Right renal cortex interstitium (tissue), 3 donors: ENCODE data around the gene KLHDC7B. TPM values are rescaled to one million over a fixed set of nuclear protein-coding genes. Genes with fewer than 3 reads are reported as not detected.

Source experiments
- DNase-seq, 3 donors: peaks; one replicate each; pipeline ENCODE4 v3.0.0-alpha.2; 2013; ENCODE audit warnings: low read depth in 3 of 3, low spot score in 2 of 3
- polyA plus RNA-seq, 3 donors: library from polyadenylated mRNA; unstranded; fragments of 120-200 nt; gene quantifications; one replicate each; pipeline ENCODE4 v1.2.1, GENCODE V29; 2013; ENCODE audit not compliant: insufficient read length in 3 of 3

KLHDC7B gene
- polyA plus RNA-seq, 3 donors, result 0.04 to 0.86 (median 0.36) TPM

- DNase-seq, result no peak
These were observed 37.7 kb downstream of the KLHDC7B start for GRCh38 chr22:50583294-50583861.

GRCh38 chr22:50584106-50585096, 38.7 kb downstream of the KLHDC7B start:
- no peak for DNase-seq

- no peak for DNase-seq
These were observed 39.5 kb downstream of the KLHDC7B start for GRCh38 chr22:50585238-50585637.

GRCh38 chr22:50585781-50586180, 40.1 kb downstream of the KLHDC7B start:
- DNase-seq, result no peak

GRCh38 chr22:50586416-50586815, 40.7 kb downstream of the KLHDC7B start:
- DNase-seq, result no peak

GRCh38 chr22:50587407-50587806, 41.7 kb downstream of the KLHDC7B start:
- DNase-seq, result no peak

GRCh38 chr22:50595189-50595588, 49.5 kb downstream of the KLHDC7B start:
- no peak for DNase-seq

- no peak for DNase-seq
These were observed 51.4 kb downstream of the KLHDC7B start for GRCh38 chr22:50597097-50597496.

GRCh38 chr22:50599816-50600455, 54.2 kb downstream of the KLHDC7B start:
- DNase-seq, result no peak

GRCh38 chr22:50600538-50600937, 54.8 kb downstream of the KLHDC7B start, which contains the start of gene MAPK8IP2:
Gene MAPK8IP2, plus strand, starts transcription at chr22:50600793. Its CDS starts 26 bp downstream, at chr22:50600819.
- no peak for DNase-seq

Other genes with a start within 250 kb of the KLHDC7B start
- gene PLXNB2, start 238.3 kb upstream of the KLHDC7B start, polyA plus RNA-seq, result 100 to 1,000 TPM; 193 to 218 (median 204) TPM
- 10 to 100 TPM in 2 of 3 donors, 1 to 10 TPM in 1; 9.0 to 12.0 (median 11.2) TPM for gene DENND6B, start 218.9 kb upstream of the KLHDC7B start, polyA plus RNA-seq
- gene PPP6R2, start 202.6 kb upstream of the KLHDC7B start, polyA plus RNA-seq, result 10 to 100 TPM; 29.8 to 31.5 (median 31.5) TPM
- gene SBF1, start 70.9 kb upstream of the KLHDC7B start, polyA plus RNA-seq, result 10 to 100 TPM; 24.7 to 28.0 (median 26.6) TPM
- 1 to 10 TPM; 3.2 to 5.9 (median 4.1) TPM for gene ADM2, start 64.4 kb upstream of the KLHDC7B start, polyA plus RNA-seq
- 10 to 100 TPM in 2 of 3 donors, 1 to 10 TPM in 1; 3.2 to 19.0 (median 13.4) TPM for gene MIOX, start 59.0 kb upstream of the KLHDC7B start, polyA plus RNA-seq
- gene LMF2, start 38.2 kb upstream of the KLHDC7B start, polyA plus RNA-seq, result 10 to 100 TPM; 28.1 to 35.2 (median 32.0) TPM
- 10 to 100 TPM; 35.6 to 41.1 (median 39.4) TPM for gene NCAPH2, start 37.7 kb upstream of the KLHDC7B start, polyA plus RNA-seq
- gene SCO2, start 20.3 kb upstream of the KLHDC7B start, polyA plus RNA-seq, result 1 to 10 TPM in 2 of 3 donors, not detected in 1; 1.0 to 1.7 TPM
- 1 to 10 TPM; 1.0 to 1.2 (median 1.1) TPM for gene TYMP, start 15.9 kb upstream of the KLHDC7B start, polyA plus RNA-seq
- gene SYCE3, start 17.0 kb downstream of the KLHDC7B start, polyA plus RNA-seq, result under 1 TPM in 2 of 3 donors, not detected in 1; 0.28 to 0.61 TPM
- 1 to 10 TPM; 9.0 to 9.7 (median 9.1) TPM for gene CPT1B, start 32.5 kb downstream of the KLHDC7B start, polyA plus RNA-seq
- gene CHKB, start 37.0 kb downstream of the KLHDC7B start, polyA plus RNA-seq, result 10 to 100 TPM; 62.8 to 82.6 (median 82.5) TPM
- under 1 TPM; 0.41 to 0.57 (median 0.56) TPM for gene MAPK8IP2, start 54.9 kb downstream of the KLHDC7B start, polyA plus RNA-seq
- gene ARSA, start 82.3 kb downstream of the KLHDC7B start, polyA plus RNA-seq, result 10 to 100 TPM; 10.3 to 14.0 (median 11.0) TPM
- gene SHANK3, start 126.9 kb downstream of the KLHDC7B start, polyA plus RNA-seq, result 10 to 100 TPM in 2 of 3 donors, 1 to 10 TPM in 1; 9.1 to 13.2 (median 12.5) TPM
- under 1 TPM; 0.25 to 0.45 (median 0.28) TPM for gene ACR, start 192.3 kb downstream of the KLHDC7B start, polyA plus RNA-seq
- 10 to 100 TPM; 40.4 to 59.5 (median 46.4) TPM for gene RABL2B, start 237.7 kb downstream of the KLHDC7B start, polyA plus RNA-seq